H1 (cell line): Measurements from ENCODE around the gene ARMH1. TPM values are rescaled to one million over a fixed set of nuclear protein-coding genes. Genes with fewer than 3 reads are reported as not detected.

Source experiments
- CTCF ChIA-PET: fragments of 300-600 bp; sonication (Branson Sonifier 250); formaldehyde crosslinking; loops from one replicate; lab custom pipeline; 2021; ENCODE audit not compliant: partially characterized antibody; lab: Charles Lee
- POLR2A ChIA-PET: fragments of 300-600 bp; sonication (Branson Sonifier 250); formaldehyde crosslinking; loops from one replicate; lab custom pipeline; 2021; ENCODE audit warnings: inconsistent platforms; ENCODE audit not compliant: partially characterized antibody; lab: Charles Lee
- DNase-seq, 2 experiments: peaks; one replicate each; pipeline versions ENCODE4 v3.0.0 to v3.0.0-alpha.2; 2010 to 2022; ENCODE audit warnings: low spot score in 2 of 2, low read depth in 1 of 2, mixed read lengths in 1 of 2
- FAIRE-seq: peaks from 2 replicates; lab custom pipeline; 2011; peaks lifted over from hg19 to GRCh38; lab: Jason Lieb, UNC
- H2AFZ ChIP-seq: 2 replicates; pipeline ENCODE4 v1.8.1; 2012; ENCODE audit warnings: low read length, inconsistent platforms
- H2AK5ac ChIP-seq: 2 replicates; pipeline ENCODE4 v1.6.1; 2013; ENCODE audit warnings: low read depth, low read length
- H2BK120ac ChIP-seq: replicated peaks from 2 replicates; pipeline ENCODE3; 2013; ENCODE audit warnings: low read depth, low read length, inconsistent platforms
- H2BK12ac ChIP-seq: 2 replicates; pipeline ENCODE4 v1.6.1; 2013; ENCODE audit warnings: low read depth, low read length
- H2BK15ac ChIP-seq: 2 replicates; pipeline ENCODE4 v1.6.1; 2013; ENCODE audit warnings: low read length
- H2BK20ac ChIP-seq: 2 replicates; pipeline ENCODE4 v1.6.1; 2013; ENCODE audit warnings: low read length
- H2BK5ac ChIP-seq: 2 replicates; pipeline ENCODE4 v1.6.1; 2013; ENCODE audit warnings: low read depth, low read length
- H3K14ac ChIP-seq: 2 replicates; pipeline ENCODE4 v1.6.1; 2013; ENCODE audit warnings: inconsistent platforms; ENCODE audit not compliant: insufficient read length
- H3K18ac ChIP-seq: 2 replicates; pipeline ENCODE4 v1.6.1; 2013; ENCODE audit warnings: low read length; ENCODE audit errors: extremely low read depth
- H3K23ac ChIP-seq: 2 replicates; pipeline ENCODE4 v1.6.1; 2013; ENCODE audit warnings: inconsistent platforms; ENCODE audit not compliant: insufficient read length
- H3K23me2 ChIP-seq: 2 replicates; pipeline ENCODE4 v1.6.1; 2013; ENCODE audit warnings: low read depth, low read length
- H3K27ac ChIP-seq: 2 replicates; pipeline ENCODE4 v1.6.1; 2011; ENCODE audit warnings: low read depth, low read length, inconsistent platforms
- H3K27me3 ChIP-seq, 4 experiments: replicated peaks in 1 of 4; 1 replicate in 1 of 4; 2 replicates in 3 of 4; pipeline versions ENCODE4 v1.6.1 to v1.8.1; 2011 to 2013; ENCODE audit warnings: low read length in 3 of 4, mild to moderate bottlenecking in 3 of 4, inconsistent platforms in 2 of 4, mixed read lengths in 2 of 4, moderate library complexity in 1 of 4; ENCODE audit not compliant: control insufficient read depth in 3 of 4, insufficient read depth in 3 of 4; ENCODE audit errors: extremely low read depth in 1 of 4
- H3K36me3 ChIP-seq, 4 experiments: 2 replicates each; pipeline versions ENCODE4 v1.6.1 to v1.8.1; 2011 to 2013; ENCODE audit warnings: mild to moderate bottlenecking in 4 of 4, low read length in 3 of 4, moderate library complexity in 2 of 4, control low read depth in 1 of 4, inconsistent platforms in 1 of 4; ENCODE audit not compliant: insufficient read depth in 4 of 4, control insufficient read depth in 2 of 4
- H3K4ac ChIP-seq: replicated peaks from 2 replicates; pipeline ENCODE3; 2013; ENCODE audit warnings: low read length, low read depth, mixed read lengths, inconsistent platforms; ENCODE audit not compliant: insufficient read length
- H3K4me1 ChIP-seq, 4 experiments: replicated peaks in 1 of 4; 1 replicate in 1 of 4; 2 replicates in 3 of 4; pipeline versions ENCODE4 v1.6.1 to v1.8.1; 2011 to 2013; ENCODE audit warnings: low read length in 3 of 4, inconsistent platforms in 2 of 4, mixed read lengths in 1 of 4; ENCODE audit not compliant: insufficient read depth in 4 of 4, control insufficient read depth in 3 of 4
- H3K4me2 ChIP-seq, 2 experiments: 2 replicates each; pipeline versions ENCODE4 v1.6.1 to v1.8.1; 2011 to 2013; ENCODE audit warnings: low read depth in 2 of 2, low read length in 2 of 2, control low read depth in 1 of 2, inconsistent platforms in 1 of 2, mild to moderate bottlenecking in 1 of 2; ENCODE audit not compliant: insufficient read depth in 1 of 2
- H3K4me3 ChIP-seq, 4 experiments: fragments of 200-600, 300-600 bp in 1 of 4; sonication (generic), shearing (Covaris generic), sonication (Bioruptor Twin) in 1 of 4; 2 replicates each; pipeline versions ENCODE4 v1.5.1 to v1.8.1; 2011 to 2016; ENCODE audit warnings: low read length in 4 of 4, low read depth in 3 of 4, control low read depth in 2 of 4, inconsistent platforms in 2 of 4, mild to moderate bottlenecking in 2 of 4, mixed read lengths in 1 of 4, moderate library complexity in 1 of 4; ENCODE audit not compliant: insufficient read depth in 2 of 4; ENCODE audit errors: extremely low read depth in 1 of 4
- H3K56ac ChIP-seq: replicated peaks from 2 replicates; pipeline ENCODE3; 2013; ENCODE audit warnings: low read depth, mild to moderate bottlenecking, mixed read lengths, low read length, inconsistent platforms; ENCODE audit not compliant: insufficient read length
- H3K79me1 ChIP-seq: 2 replicates; pipeline ENCODE4 v1.6.1; 2013; ENCODE audit warnings: low read depth, low read length, control low read depth
- H3K79me2 ChIP-seq, 2 experiments: 2 replicates each; pipeline versions ENCODE4 v1.6.1 to v1.8.1; 2012 to 2013; ENCODE audit warnings: low read length in 2 of 2, mild to moderate bottlenecking in 2 of 2, inconsistent platforms in 1 of 2; ENCODE audit not compliant: insufficient read depth in 2 of 2, control insufficient read depth in 1 of 2
- H3K9ac ChIP-seq, 4 experiments: replicated peaks in 1 of 4; 1 replicate in 1 of 4; 2 replicates in 3 of 4; pipeline versions ENCODE4 v1.6.1 to v1.8.1; 2011 to 2013; ENCODE audit warnings: low read depth in 3 of 4, low read length in 3 of 4, control low read depth in 2 of 4, mild to moderate bottlenecking in 2 of 4, moderate library complexity in 2 of 4, inconsistent platforms in 1 of 4; ENCODE audit errors: extremely low read depth in 1 of 4
- H3K9me3 ChIP-seq, 2 experiments: 2 replicates each; pipeline versions ENCODE4 v1.6.1 to v1.8.1; 2012 to 2013; ENCODE audit warnings: mild to moderate bottlenecking in 2 of 2, moderate library complexity in 2 of 2, control low read depth in 1 of 2, inconsistent platforms in 1 of 2, low read depth in 1 of 2, low read length in 1 of 2, mixed read lengths in 1 of 2; ENCODE audit not compliant: insufficient read depth in 2 of 2
- H4K20me1 ChIP-seq, 2 experiments: replicated peaks in 1 of 2; 2 replicates each; pipeline versions ENCODE3 to v1.8.1; 2011 to 2013; ENCODE audit warnings: inconsistent platforms in 2 of 2, low read length in 2 of 2, mild to moderate bottlenecking in 1 of 2; ENCODE audit not compliant: insufficient read depth in 2 of 2, control insufficient read depth in 1 of 2
- H4K5ac ChIP-seq: 2 replicates; pipeline ENCODE4 v1.6.1; 2013; ENCODE audit warnings: low read length, low read depth, mixed read lengths, inconsistent platforms; ENCODE audit not compliant: insufficient read length
- H4K8ac ChIP-seq: 2 replicates; pipeline ENCODE4 v1.8.0; 2013; ENCODE audit warnings: mild to moderate bottlenecking, moderate library complexity, low read length, inconsistent platforms; ENCODE audit not compliant: insufficient read depth; ENCODE audit errors: extremely low read depth
- H4K91ac ChIP-seq: replicated peaks from 2 replicates; pipeline ENCODE3; 2013; ENCODE audit warnings: low read length, mixed read lengths, inconsistent platforms; ENCODE audit not compliant: insufficient read length
- EGR1 ChIP-seq: IDR thresholded peaks from 2 replicates; pipeline ENCODE4 v1.6.1; 2011; ENCODE audit warnings: low read depth, low read length, borderline replicate concordance
- JUND ChIP-seq: IDR thresholded peaks from 2 replicates; pipeline ENCODE4 v1.6.1; 2011; ENCODE audit warnings: mild to moderate bottlenecking, improper control_type of control experiment, low read length
- MAFK ChIP-seq: IDR thresholded peaks from 2 replicates; pipeline ENCODE4 v1.6.1; 2012; ENCODE audit warnings: low read depth, mild to moderate bottlenecking, improper control_type of control experiment, low read length
- NANOG ChIP-seq: IDR thresholded peaks from 2 replicates; pipeline ENCODE4 v1.6.1; 2011; ENCODE audit warnings: low read length, low read depth, mild to moderate bottlenecking, inconsistent platforms; ENCODE audit not compliant: insufficient read depth, poor library complexity, severe bottlenecking
- PHF8 ChIP-seq: fragments of 200-600 bp; sonication (generic); conservative IDR thresholded peaks from 2 replicates; pipeline ENCODE4 v1.7.1; 2012; ENCODE audit warnings: low read depth, mild to moderate bottlenecking, inconsistent platforms, low read length, moderate library complexity
- POLR2AphosphoS5 ChIP-seq: IDR thresholded peaks from 2 replicates; pipeline ENCODE4 v1.6.1; 2011; ENCODE audit warnings: low read depth, low read length
- RBBP5 ChIP-seq: IDR thresholded peaks from 2 replicates; pipeline ENCODE4 v1.7.1; 2012; ENCODE audit warnings: low read depth, mild to moderate bottlenecking, inconsistent platforms, low read length, moderate library complexity, borderline replicate concordance
- RNF2 ChIP-seq: fragments of 200-900, 300-1000 bp; sonication (generic); IDR thresholded peaks from 2 replicates; pipeline ENCODE4 v1.7.1; 2016; ENCODE audit warnings: borderline replicate concordance, low read depth, mild to moderate bottlenecking, antibody characterized with exemption, low read length; ENCODE audit not compliant: poor library complexity, severe bottlenecking; ENCODE audit errors: missing control alignments
- TBP ChIP-seq: IDR thresholded peaks from 2 replicates; pipeline ENCODE4 v1.6.1; 2011; ENCODE audit warnings: low read depth, low read length, improper control_type of control experiment
- YY1 ChIP-seq: IDR thresholded peaks from 2 replicates; pipeline ENCODE4 v1.6.1; 2011; ENCODE audit warnings: low read depth, mild to moderate bottlenecking, low read length
- WGBS, 2 experiments: shearing (Covaris generic) in 1 of 2; methylation state at CpG; one replicate each; pipeline versions ENCODE4 v1.1.6 to v1.1.7; 2013 to 2015; ENCODE audit warnings: low lambda C conversion rate in 2 of 2, mixed read lengths in 2 of 2, inconsistent platforms in 1 of 2, low coverage in 1 of 2, missing lambda C conversion rate in 1 of 2; ENCODE audit not compliant: insufficient replicate concordance in 2 of 2, insufficient coverage in 1 of 2, insufficient read length in 1 of 2; ENCODE audit errors: extremely low coverage in 1 of 2, missing lambda C conversion rate in 1 of 2; 5-methylcytosine and 5-hydroxymethylcytosine counted together
- polyA plus RNA-seq, 7 experiments: library from polyadenylated mRNA; depleted of rRNA in 3 of 7; stranded (reverse) in 5 of 7; unstranded in 2 of 7; fragments of >200 nt in 5 of 7; fragments of 200-250 nt in 2 of 7; gene quantifications; 1 replicate in 5 of 7; 2 replicates in 1 of 7; 4 replicates in 1 of 7; pipeline versions ENCODE4 v1.2.1 to v1.2.3, GENCODE V29; 2011 to 2013; ENCODE audit warnings: missing spikeins in 2 of 7, mixed read lengths in 2 of 7
- total RNA-seq: library from RNA; stranded (reverse); fragmentation: NEBNext Ultra II Directional; extraction: Animal tissue kit (Norgen Biotek cat#: 25700); gene quantifications from 2 replicates; pipeline ENCODE4 v1.2.1, GENCODE V29; 2021
- TF ChIP-seq, protein P1 (sequence below), 3 experiments: IDR thresholded peaks; 1 replicate in 2 of 3; 2 replicates in 1 of 3; pipeline versions ENCODE4 v1.5.1 to v1.6.1; 2011; ENCODE audit warnings: low read length in 3 of 3, mild to moderate bottlenecking in 3 of 3, inconsistent platforms in 2 of 3, low read depth in 1 of 3, moderate library complexity in 1 of 3; ENCODE audit not compliant: insufficient read depth in 1 of 3; ENCODE audit errors: control extremely low read depth in 1 of 3

The ARMH1 gene
- total and polyA plus RNA-seq, 2 of the 8 experiments (the other 6 are each of a cell fraction or from before 2014, with no cell fraction given), result 0.82 to 0.85 TPM

DNA sequence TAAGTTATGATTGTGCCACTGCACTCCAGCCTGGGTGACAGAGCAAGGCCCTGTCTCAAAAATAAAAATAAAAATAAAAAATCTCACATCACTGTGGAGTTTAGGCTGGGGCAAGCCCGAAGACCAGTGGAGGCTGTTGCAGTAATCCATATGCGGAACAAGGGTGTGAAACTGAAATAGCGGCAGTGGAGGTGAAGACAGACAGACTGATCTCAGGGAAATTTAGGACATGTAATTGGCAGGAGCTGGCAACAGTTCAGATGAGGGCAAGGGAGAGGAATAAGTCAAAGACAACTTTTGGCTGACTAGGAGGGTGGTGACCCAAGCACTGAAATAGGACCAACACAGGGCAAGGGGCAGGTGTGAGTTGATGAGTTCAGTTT lies 8.4 kb downstream of the ARMH1 start:
- no peak overlapping the region for H3K9ac ChIP-seq
- H3K36me3 ChIP-seq, result no peaks in the 10 kb centered on the region; a peak in 2 of 8 replicates
- peaks cover 1 to 10% (median 9%) of the 10 kb centered on the region in 4 experiments; a peak in 5 of 7 replicates for H3K4me1 ChIP-seq
- DNase-seq, result no peak
- H3K23ac ChIP-seq, result no peak overlapping the region
- H3K4ac ChIP-seq, result peak overlapping the region; percentile 13
- no peak for FAIRE-seq
- 95% methylated on average over 3 of the region's 3 CpGs; no CpG with 5 or more reads in 1 of the 2 experiments for WGBS, 2 experiments
- no peak for TF ChIP-seq PHF8
- TF ChIP-seq NANOG, result no peak
- no peak for TF ChIP-seq RNF2
- TF ChIP-seq JUND, result no peak
- no peak for TF ChIP-seq RBBP5
- TF ChIP-seq EGR1, result no peak
- TF ChIP-seq POLR2AphosphoS5, result no peak
- TF ChIP-seq MAFK, result no peak
- TF ChIP-seq YY1, result no peak
- TF ChIP-seq TBP, result no peak
- TF ChIP-seq, protein P1, sequence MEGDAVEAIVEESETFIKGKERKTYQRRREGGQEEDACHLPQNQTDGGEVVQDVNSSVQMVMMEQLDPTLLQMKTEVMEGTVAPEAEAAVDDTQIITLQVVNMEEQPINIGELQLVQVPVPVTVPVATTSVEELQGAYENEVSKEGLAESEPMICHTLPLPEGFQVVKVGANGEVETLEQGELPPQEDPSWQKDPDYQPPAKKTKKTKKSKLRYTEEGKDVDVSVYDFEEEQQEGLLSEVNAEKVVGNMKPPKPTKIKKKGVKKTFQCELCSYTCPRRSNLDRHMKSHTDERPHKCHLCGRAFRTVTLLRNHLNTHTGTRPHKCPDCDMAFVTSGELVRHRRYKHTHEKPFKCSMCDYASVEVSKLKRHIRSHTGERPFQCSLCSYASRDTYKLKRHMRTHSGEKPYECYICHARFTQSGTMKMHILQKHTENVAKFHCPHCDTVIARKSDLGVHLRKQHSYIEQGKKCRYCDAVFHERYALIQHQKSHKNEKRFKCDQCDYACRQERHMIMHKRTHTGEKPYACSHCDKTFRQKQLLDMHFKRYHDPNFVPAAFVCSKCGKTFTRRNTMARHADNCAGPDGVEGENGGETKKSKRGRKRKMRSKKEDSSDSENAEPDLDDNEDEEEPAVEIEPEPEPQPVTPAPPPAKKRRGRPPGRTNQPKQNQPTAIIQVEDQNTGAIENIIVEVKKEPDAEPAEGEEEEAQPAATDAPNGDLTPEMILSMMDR (IDR thresholded peaks at IDR 0.05; ENCODE audit: control extremely low read depth in 1 of 3, insufficient read depth in 1 of 3, low read depth in 1 of 3, low read length in 3 of 3), result no peak
- TF ChIP-seq, all 59 proteins: peak for 0
- Histone ChIP-seq H2BK5ac (no peak overlapping the region), H3K79me1 (no peaks in the 10 kb centered on the region), H3K14ac (no peak overlapping the region), H3K23me2 (no peaks in the 10 kb centered on the region), H3K18ac (no peak overlapping the region), H3K27ac (no peak overlapping the region), H2AK5ac (peak overlapping the region; percentile 72; the same call in 1 of the 2 replicates), H3K4me2 (peak overlapping the region in 1 of 2 experiments; percentile 47; a peak in 1 of 4 replicates), H4K5ac (no peak overlapping the region), H2BK15ac (peak overlapping the region; percentile 34; the same call in 1 of the 2 replicates), H3K27me3 (no peaks in the 10 kb centered on the region), H3K9me3 (no peaks in the 10 kb centered on the region), H4K20me1 (no peaks in the 10 kb centered on the region), H2AFZ (no peak overlapping the region), H4K91ac (no peak overlapping the region), H3K79me2 (no peaks in the 10 kb centered on the region), H2BK12ac (peak overlapping the region; percentile 85; the same call in 1 of the 2 replicates), H3K4me3 (no peak overlapping the region), H3K56ac (no peak overlapping the region), H2BK20ac (no peak overlapping the region), H2BK120ac (no peak overlapping the region), H4K8ac (no peak overlapping the region)
- CTCF ChIA-PET, result interaction anchor here (1.3 to 1.5 kb wide), 2 partner anchors 12 to 30 kb away, joined by 3 to 9 read pairs; no protein-coding TSS in a partner anchor
- POLR2A ChIA-PET, result interaction anchor here (1.0 to 2.0 kb wide), 8 partner anchors 14 to 137 kb away, joined by 3 to 11 read pairs (median 4); partner anchors contain the start of gene RPS8
